Measurements from ENCODE around the gene PTCD3.

GRCh38 chr2:86158286-86158685 lies 52.3 kb downstream of the PTCD3 start:
- TF ChIP-seq CTCF (IDR thresholded peaks at IDR 0.05) (no peak), REST (IDR thresholded peaks at IDR 0.05; ENCODE audit: insufficient read depth in 1 of 2, low read depth in 2 of 2, low read length in 1 of 2) (no peak), POLR2AphosphoS5 (IDR thresholded peaks at IDR 0.05; ENCODE audit: low read depth, low read length) (no peak), SIN3A (IDR thresholded peaks at IDR 0.05; ENCODE audit: borderline replicate concordance, insufficient read depth, low read depth, low read length) (no peak), TCF7L2 (IDR thresholded peaks at IDR 0.05; ENCODE audit: low read depth, low read length) (no peak)
